Measurements from ENCODE around the gene CAV1. TPM values are rescaled to one million over a fixed set of nuclear protein-coding genes. Genes with fewer than 3 reads are reported as not detected.

The CAV1 gene
- total RNA-seq, 1 experiment from 2014 or later, result 20.2 TPM

DNA sequence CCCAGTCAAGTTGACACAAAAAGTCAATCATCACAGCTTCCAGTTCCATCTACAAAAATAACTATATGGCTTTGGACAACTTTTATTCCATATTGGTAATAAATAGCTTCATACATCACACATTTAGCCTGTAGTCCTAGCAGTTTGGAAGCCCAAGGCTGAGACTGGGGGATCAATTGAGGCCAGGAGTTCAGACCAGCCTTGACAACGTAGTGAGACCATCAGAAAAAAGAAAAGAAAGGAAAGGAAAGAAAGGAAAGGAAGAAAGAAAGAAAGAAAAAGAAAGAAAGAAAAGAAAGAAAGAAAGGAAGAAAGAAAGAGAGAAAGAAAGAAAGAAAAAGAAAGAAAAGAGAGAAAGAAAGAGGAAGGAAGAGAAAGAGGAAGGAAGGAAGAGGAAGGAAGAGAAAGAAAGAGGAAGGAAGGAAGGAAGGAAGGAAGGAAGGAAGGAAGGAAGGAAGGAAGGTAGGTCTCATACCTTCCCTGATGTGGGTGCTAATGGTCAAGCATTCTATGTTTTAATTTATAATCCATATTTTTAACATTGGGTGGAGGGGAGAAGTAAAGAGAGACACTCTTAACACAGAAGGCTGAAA, 37.8 kb downstream of the CAV1 start:
- H2AK5ac ChIP-seq (ENCODE audit: insufficient read length, low read length), result no peak overlapping the region
- H2AFZ ChIP-seq (ENCODE audit: low read length), result no peak overlapping the region
- H3K4me1 ChIP-seq (ENCODE audit: insufficient read depth, low read length), result no peaks in the 10 kb centered on the region
- no peak overlapping the region for H4K5ac ChIP-seq (ENCODE audit: insufficient read length, low read depth, low read length)
- H3K27ac Mint-ChIP-seq, result no peak overlapping the region
- no peak overlapping the region for H3K4me2 ChIP-seq (ENCODE audit: insufficient read depth, insufficient read length, low read length)
- no peak overlapping the region for H3K27ac ChIP-seq (ENCODE audit: insufficient read length, low read depth, low read length)
- no peak overlapping the region for H2BK5ac ChIP-seq (ENCODE audit: insufficient read length, low read length)
- H3K23ac ChIP-seq (ENCODE audit: insufficient read length, low read depth, low read length), result no peak overlapping the region
- H3K9me3 ChIP-seq (ENCODE audit: control insufficient read depth, low read depth, low read length), result no peaks in the 10 kb centered on the region
- H3K27me3 Mint-ChIP-seq (ENCODE audit: low read depth), result peaks cover 2% of the 10 kb centered on the region; the same call in 1 of the 2 replicates
- H4K20me1 ChIP-seq (ENCODE audit: control insufficient read depth, insufficient read depth, insufficient read length), result no peaks in the 10 kb centered on the region
- no peak overlapping the region for H2BK15ac ChIP-seq (ENCODE audit: low read depth, low read length)
- no peak overlapping the region for H3K4me3 Mint-ChIP-seq
- DNase-seq, result no peak
- no peaks in the 10 kb centered on the region for H3K79me2 ChIP-seq (ENCODE audit: insufficient read depth, low read length)
- no peaks in the 10 kb centered on the region for H3K27me3 ChIP-seq (ENCODE audit: insufficient read depth, low read length)
- H3K36me3 Mint-ChIP-seq (ENCODE audit: insufficient read depth in 1 of 3, low read depth in 3 of 3), result peaks cover 0 to 9% (median 0%) of the 10 kb centered on the region in 3 experiments; a peak in 1 of 7 replicates
- no peaks in the 10 kb centered on the region for H3K23me2 ChIP-seq (ENCODE audit: insufficient read length, low read depth, low read length, poor library complexity, severe bottlenecking)
- H4K91ac ChIP-seq (ENCODE audit: insufficient read length, low read depth, low read length), result no peak overlapping the region
- WGBS (ENCODE audit: extremely low coverage, insufficient read length, low lambda C conversion rate), result no CpG with 5 or more reads among the region's 1 CpG
- no peak overlapping the region for H3K14ac ChIP-seq (ENCODE audit: insufficient read depth, low read length)
- H3K9me3 Mint-ChIP-seq, result no peaks in the 10 kb centered on the region
- no peak overlapping the region for H3K18ac ChIP-seq (ENCODE audit: insufficient read length, low read depth, low read length)
- no peak overlapping the region for H4K8ac ChIP-seq (replicated peaks; ENCODE audit: insufficient read length, low read depth, low read length)
- no peak overlapping the region for H2BK20ac ChIP-seq (ENCODE audit: low read depth, low read length, poor library complexity, severe bottlenecking)
- no peak overlapping the region for H2BK120ac ChIP-seq (ENCODE audit: low read depth, low read length, poor library complexity, severe bottlenecking)
- TF ChIP-seq CTCF (conservative IDR thresholded peaks at IDR 0.05), result no peak
- no peak overlapping the region for H3K4ac ChIP-seq (ENCODE audit: low read depth, low read length)
- no peak overlapping the region for H3K56ac ChIP-seq (ENCODE audit: insufficient read length, low read depth, low read length)
- H3T11ph ChIP-seq (ENCODE audit: low read length), result no peak overlapping the region
- H2BK12ac ChIP-seq (ENCODE audit: insufficient read length, low read depth, low read length), result no peak overlapping the region
- no peaks in the 10 kb centered on the region for H3K79me1 ChIP-seq (ENCODE audit: insufficient read depth, low read depth, low read length, poor library complexity, severe bottlenecking)
- no peak overlapping the region for H3K9ac ChIP-seq (ENCODE audit: extremely low read depth, insufficient read length, low read length)
- H3K4me1 Mint-ChIP-seq, result peaks cover 0 to 9% of the 10 kb centered on the region in 2 experiments; a peak in 2 of 4 replicates

Measured in H9 (cell line).